OCI-M2 (cell line): Measurements from ENCODE around the gene DAZAP1.

Experiments used
- DNase-seq: peaks from one replicate; lab custom pipeline; 2025; ENCODE audit not compliant: unreplicated experiment; lab: John Stamatoyannopoulos, UW

Gene DAZAP1

DNA sequence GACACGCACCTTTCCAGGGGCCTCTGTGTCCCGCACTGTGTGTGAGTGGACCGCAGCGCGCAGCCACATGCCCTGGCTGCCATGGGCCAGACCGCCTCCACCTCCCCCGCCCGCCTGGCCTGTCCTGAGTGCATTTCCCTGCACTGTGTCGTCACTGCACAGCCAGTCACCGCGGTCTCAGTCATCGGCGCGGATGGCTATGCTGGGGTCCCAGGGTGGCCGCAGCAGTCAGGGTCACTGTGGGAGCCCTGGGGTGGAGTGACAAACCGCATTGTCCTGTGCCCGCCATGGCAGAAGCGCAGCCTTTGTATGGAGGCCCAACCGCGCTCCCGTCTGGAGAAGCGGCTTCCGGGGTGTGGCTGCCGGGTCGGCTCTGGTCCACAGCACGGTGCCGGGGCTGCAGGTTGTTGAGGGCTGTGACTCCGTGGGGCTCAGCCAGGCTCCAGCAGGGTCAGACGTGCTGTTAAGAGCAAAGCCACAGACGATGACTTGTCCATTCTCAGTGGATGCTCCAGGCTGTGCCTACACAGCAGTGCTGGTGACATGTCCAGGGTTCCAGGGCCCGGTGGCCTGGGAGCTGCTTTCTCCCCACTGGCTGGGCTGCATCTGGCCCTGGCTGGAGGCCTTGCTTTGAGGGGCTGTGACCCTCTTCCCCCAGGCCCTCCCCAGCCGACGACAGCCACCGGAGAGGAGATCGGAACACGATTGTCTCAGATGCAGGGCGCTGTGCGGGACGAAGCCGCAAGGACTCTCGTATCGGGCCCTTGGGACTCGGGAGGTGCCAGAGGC, 30.0 kb upstream of the DAZAP1 start:
- no peak for DNase-seq

DNA sequence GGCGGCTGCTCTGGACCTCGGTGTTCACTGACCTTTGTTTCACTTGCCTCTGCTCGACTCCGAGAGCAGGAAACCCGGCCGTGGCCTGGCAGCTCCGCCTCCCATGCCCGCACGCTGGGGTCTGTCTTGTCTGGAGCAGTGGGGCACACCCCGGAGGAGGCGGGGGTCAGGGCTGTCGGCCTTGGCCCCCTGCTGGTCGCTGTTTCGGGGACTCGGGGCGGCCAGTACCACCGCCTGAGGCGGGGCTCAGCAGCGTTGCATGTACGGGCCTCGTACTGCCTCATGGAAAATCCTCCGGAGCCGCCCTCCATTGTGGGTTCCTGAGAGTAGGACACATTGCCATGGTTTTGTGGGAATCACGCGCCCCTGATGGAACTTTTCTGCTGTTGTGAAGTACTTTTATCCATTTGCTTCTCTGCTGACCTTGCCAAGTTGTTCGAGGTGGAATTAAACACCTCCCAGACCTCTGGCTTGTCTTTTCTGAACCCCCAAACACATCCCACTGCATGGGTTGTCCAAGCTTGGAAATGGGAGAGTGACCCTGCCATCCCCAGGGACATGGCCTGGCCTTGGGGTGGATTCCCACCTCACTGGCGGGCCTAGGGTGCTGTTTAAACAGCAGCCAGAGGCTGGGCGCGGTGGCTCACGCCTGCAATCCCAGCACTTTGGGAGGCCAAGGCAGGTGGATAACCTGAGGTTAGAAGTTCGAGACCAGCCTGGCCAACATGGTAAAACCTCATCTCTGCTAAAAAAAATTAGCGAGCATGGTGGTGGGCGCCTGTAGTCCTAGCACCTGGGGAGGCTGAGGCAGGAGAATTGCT, 29.2 kb upstream of the DAZAP1 start:
- no peak for DNase-seq

DNA sequence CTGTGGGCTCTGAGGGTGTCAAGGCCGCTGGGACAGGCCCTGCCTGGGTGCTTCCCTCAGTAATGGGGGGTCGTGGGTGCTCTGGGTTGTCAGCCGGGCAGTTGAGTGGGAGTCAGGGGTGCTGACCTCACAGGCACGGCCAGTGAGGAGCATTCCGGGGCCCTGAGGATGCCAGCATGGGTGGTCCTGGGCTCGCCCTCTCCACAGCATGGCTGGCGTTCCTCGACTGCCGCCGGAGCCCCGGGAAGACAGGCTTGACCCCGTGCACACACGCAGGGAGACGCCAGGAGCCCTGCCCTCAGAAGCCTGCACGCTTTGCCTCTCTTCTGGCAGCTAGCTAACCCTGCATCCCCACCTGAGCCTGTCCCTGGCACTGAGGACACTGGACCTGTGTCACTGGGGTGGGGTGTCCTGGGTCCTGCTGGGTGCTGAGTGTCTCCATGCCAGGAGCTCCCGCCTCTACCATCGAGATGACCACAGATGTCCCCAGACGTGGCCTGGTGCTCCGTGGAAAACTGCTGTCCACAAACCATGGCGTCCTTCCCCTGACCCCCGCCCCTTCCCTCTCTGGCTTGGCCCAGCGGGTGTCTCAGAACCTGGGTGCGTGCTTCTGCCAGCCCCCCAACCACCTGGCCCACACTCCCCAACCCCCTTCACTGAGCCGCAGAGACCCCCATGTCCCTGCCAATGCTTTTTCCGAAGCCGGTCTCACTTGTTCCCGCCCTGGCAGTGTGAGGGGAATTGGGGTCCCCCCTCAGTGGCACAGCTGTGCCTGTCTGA, 28.1 kb upstream of the DAZAP1 start:
- no peak for DNase-seq

DNA sequence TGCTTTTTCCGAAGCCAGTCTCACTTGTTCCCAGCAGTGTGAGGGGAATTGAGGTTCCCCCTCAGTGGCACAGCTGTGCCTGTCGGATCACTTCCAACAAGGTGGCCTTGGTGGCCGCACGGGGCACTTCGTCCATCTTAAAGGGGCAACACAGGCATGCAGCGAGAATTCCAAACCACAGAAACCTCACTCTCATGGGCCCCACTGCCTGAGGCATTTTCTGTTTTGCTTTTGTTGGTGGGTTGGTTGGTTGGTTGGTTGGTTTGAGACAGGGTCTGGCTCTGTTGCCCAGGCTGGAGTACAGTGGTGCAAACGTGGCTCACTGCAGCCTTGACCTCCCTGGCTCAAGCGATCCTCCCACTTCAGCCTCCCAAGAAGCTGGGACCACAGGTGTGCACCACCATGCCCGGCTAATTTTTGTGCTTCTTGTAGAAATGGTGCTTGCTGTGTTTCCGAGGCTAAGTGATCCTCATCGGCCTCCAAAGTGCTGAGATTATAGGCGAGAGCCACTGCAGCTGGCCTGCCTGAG, 27.4 kb upstream of the DAZAP1 start:
- DNase-seq, result no peak

DNA sequence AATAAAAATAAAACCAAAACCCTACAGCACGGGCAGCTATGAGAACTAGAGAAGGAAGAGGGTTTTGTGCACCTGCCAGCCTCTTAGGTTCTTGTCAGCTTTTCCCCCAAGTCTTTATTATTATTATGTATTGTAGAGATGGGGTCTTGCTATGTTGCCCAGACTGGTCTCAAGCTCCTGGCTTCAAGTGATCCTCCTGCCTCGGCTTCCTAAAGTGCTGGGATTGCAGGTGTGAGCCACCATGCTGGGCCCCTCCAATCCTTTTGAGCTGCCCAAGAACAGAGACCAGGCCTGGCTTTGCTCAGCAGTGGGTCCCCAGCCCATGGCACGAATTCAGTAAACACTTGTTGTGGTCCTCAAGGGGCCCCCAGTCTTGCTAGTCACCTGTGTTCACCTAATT, 25.1 kb upstream of the DAZAP1 start:
- DNase-seq, result no peak

DNA sequence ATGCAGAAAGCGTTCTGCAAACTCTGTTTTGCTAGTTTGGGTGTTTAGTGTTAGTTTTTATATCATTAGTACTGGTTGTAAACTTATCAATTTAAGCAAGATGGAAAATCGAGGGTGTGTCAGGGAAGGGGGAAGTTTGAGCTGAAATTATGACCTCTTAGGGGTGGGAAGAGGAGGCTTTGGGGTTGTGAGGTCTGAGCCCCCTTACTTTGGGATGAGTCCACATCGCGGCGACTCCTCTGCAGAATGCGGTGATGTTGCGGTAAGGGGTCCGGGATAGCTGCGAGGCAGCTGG, 24.4 kb upstream of the DAZAP1 start:
- no peak for DNase-seq

DNA sequence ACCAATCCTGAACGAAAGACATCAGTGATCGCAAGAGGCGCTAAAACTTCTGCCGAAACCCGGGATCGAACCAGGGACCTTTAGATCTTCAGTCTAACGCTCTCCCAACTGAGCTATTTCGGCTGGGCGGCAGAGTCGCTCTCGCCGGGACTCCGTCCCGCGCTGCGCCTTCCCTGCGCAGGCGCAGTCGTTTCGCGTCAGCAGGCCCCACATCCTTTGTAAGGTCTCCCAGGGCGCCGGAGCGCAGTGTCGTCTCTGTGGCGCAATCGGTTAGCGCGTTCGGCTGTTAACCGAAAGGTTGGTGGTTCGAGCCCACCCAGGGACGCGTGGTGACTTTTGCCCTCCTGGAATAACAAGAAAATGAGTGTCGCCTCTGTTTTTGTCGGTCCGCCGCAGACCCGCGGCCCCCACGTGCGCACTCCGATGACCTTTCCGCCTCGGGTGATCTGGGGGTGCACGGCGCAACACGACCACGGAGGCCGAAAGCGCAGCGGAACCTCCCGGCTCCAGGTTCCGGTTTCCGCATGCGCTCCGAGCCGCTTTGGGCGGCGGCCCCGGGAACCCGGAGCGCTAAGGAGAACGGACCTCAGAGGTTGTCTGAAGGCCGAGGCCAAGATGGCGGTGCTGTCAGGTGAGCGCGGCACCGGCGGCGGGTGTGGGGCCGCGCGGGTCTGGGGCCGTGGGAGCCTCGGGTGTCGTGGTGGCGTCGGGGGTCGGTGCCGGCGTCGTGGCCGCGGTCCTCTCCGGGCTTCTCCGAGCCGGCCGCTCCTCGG, 23.9 kb upstream of the DAZAP1 start, which contains the start of gene NDUFS7:
Gene NDUFS7 (plus strand): TSS at position 596 of the 773 bp plus-strand sequence. CDS start 20 bp downstream, at position 616.
- DNase-seq, result peak; percentile 71

DNA sequence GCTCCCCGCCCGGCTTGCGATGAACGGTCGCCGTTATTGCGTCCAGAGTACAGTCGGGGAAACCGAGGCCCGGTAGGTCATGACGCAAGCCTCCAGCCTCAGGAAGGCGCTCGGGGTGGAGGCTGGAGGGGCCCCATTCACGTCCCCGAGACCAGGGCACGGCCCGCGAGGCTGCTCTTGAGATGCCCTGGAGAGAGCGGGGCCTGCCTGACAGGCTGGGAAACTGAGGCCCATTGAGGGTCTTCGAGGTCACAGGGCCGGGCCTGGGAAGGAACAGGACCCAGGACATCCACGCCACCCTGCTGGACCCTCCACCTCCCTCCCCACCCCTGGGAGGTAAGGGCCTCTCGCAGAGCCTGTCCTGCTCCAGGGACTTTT, 23.3 kb upstream of the DAZAP1 start:
- no peak for DNase-seq

DNA sequence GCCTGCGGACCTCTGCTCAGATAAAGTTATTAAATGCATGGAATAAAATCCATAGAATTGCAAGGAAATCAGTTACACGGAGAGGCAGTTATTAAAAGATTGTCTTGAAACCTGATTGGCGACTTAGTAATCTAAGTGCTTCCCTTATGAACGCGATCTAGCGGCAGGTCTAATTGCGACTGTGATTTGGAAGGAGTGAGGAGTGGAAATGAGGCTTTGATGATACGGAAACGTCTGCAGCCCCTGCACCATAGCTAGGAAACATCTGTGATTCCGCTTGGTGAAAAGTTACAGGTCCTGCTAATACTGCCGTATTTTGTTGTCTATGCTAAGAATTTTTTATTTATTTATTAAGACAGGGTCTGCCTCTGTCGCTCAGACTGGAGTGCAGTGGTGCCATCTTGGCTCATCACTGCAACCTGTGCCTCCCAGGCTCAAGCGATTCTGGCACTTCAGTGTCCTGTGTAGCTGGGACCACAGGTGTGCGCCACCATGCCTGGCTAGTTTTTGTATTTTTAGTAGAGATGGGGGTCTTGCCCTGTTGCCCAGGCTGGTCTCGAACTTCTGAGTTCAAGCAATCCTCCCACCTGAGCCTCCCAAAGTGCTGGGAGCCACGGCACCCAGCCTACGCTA, 22.8 kb upstream of the DAZAP1 start:
- DNase-seq, result no peak

DNA sequence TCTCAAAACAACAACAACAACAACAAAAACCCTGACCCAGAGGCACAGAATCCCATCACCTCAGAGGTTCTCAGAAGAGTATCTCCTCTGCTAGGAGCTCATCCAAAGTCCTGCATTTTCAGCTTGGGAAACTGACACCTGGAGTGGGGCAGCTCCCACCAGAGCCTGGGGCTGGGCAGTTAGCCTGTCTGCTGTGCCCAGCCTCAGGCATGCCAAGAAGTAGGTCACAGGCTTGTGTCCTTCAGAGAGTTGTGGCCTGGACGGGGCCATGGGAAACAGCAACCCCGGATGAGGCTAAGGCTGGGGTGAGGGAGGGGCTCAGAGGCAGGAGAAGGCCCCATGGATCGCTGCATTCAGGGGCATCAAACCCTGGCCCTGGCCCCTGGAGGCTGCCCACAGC, 21.6 kb upstream of the DAZAP1 start:
- DNase-seq, result no peak

DNA sequence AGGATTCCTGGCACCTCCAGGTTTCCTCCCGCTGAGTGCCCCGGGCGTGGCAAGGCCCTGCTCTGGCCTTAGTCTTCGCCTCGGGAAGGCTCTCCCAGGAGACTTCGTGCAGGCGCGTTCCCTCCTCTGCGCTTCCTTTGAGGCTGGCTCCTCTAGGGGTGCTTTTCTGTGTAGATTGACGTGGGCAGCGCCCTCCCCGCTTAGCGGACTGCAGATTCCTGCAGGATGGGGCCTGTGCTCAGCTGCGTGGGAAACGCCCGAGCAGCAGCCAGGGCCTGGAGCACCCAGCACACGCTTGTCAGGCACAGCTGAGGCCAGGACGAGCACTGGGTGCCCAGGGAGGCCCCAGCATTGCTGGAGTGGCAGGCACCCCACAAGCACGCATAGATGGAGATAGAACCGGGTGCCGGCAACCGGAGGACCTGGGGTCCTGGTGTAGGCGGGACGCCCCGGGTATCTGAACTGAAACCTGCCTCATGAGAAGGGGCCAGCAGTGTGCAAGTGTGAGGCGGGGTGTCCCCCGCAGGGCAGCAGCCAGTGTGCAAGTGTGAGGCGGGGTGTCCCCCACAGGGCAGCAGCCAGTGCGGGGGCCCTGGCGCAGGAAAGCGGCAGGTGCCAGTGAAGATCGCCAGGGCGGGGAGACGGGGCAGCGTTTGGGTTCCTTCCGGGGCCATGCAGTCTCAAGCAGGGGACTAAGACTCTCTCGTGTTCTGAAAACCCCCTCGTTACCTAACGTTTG, 20.3 kb upstream of the DAZAP1 start:
- DNase-seq, result no peak

DNA sequence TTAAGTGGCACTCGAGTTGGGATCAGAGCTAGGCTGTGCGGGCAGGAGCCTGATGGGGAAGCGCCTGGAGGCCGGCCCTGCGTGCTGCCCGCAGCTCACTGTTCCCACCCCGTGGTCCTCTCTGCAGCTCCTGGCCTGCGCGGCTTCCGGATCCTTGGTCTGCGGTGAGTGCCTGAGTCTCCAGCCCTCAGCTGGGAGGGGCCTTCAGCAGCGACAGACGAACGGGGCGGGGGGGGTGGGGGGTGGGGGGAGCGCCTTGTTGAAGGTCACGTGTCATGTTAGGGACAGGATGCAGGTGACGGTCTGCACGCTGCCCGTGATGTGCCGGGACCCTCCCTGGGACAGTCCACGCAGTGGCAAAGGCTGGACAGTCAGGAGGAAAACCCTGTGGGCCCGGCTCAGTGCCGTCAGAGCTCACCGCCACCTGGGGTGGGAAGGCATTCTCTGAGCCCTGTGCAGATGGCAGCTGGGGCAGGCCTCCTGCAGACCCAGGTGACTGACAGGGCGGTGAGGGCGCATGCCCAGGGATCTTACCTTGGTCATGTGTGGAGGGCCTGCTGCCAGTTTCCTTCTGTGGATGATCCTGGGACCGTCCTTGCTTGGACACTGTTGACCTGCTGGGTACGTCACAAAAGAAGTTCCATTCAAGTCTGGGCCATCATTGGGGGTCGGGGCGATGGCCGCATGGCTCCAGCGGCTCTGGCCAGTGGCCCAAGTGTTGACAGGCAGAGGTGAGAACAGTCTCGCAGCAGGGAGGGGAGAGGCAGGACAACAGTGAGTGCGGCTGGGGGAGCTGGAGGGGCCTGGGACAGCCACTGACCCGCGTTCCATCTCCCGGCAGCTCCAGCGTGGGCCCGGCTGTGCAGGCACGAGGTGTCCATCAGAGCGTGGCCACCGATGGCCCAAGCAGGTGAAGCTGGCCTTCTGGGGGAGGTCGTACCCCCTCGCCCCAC, 19.4 kb upstream of the DAZAP1 start:
- DNase-seq, result no peak

DNA sequence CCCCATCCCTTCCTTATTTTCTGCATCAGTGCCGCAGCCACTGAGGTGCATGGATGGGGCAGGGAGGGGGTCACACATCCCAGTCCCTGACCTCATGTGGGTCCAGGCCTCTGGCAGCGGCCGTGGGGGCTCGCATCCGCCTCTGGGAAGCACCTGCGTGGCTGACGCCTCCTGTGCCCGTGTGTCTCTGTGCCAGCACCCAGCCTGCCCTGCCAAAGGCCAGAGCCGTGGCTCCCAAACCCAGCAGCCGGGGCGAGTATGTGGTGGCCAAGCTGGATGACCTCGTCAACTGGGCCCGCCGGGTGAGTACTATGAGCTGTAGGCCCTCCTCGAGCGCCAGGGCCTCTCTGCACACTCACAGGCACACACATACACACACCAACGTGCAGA, 18.8 kb upstream of the DAZAP1 start:
- no peak for DNase-seq

DNA sequence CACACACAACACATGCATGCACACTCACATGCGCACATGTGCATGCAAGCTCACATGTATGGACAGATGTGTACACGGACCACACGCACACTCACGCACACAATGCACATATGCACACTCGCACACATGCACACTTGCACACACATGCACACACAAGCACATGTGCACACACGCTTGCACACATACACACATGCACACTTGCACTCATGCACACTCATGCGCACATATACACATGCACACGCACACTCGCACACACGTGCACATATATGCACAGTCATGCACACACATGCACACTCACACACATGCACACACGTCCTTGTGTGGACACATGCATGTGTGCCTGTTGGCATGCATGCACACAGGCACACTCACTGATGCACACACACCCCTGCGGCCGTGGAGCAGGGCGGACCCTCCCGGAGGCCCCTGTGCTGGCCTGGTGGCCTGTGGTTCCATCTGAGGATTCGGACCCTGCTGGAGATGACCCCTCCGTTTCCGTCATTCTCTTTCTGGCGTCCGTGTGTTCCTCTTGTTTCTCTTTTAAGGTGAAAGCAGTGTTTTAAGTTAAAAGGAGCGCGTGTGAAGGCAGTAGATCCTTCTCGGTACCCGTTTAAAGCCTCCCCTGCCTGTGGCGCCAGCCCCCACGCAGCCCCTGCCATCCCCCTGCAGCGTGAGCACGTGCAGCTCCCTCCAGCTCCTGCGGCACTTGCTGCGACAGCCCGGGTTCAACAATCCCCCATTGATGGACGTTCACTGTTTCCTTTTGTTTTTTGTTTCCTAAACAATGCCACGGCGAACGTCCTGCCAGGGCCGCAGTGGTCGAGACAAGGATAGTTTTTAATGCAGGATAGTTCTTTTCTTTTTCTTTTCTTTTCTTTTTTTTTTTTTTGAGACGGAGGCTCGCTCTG, 18.1 kb upstream of the DAZAP1 start:
- no peak for DNase-seq

DNA sequence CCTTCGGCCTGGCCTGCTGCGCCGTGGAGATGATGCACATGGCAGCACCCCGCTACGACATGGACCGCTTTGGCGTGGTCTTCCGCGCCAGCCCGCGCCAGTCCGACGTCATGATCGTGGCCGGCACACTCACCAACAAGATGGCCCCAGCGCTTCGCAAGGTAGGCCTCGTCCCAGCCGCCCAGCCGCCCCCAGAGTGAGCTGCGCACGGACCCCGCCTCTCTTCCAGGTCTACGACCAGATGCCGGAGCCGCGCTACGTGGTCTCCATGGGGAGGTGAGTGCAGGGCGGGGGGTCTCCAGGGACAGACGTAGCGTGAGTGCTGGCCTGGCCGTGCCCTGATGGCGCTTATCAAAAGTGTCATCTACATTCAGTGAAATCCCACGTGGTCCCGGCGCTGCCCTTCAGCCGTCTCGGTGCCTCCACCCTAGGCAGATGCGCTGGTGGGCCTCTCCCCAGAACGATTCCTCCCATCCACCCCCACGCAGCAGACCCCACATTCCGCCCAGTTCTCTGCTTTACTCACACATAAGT, 16.4 kb upstream of the DAZAP1 start:
- DNase-seq, result no peak

DNA sequence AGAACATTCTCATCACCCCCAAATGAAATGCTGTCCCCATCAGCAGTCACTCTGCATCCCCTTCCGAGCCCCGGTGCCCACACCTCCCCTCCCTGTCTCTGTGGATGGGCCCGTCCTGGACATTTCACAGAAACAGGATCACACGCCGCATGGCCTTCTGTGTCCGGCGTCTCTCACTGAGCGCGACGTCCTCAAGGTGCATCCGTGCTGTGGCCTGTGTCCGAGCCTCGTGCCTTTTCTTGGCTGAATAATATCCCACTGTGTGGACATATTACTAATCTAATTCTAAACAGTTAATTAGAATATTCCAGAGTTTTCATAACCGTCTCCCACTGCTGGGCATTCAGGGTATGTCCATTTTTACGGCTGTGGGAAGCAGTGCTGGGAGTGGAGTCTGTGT, 15.0 kb upstream of the DAZAP1 start:
- no peak for DNase-seq

DNA sequence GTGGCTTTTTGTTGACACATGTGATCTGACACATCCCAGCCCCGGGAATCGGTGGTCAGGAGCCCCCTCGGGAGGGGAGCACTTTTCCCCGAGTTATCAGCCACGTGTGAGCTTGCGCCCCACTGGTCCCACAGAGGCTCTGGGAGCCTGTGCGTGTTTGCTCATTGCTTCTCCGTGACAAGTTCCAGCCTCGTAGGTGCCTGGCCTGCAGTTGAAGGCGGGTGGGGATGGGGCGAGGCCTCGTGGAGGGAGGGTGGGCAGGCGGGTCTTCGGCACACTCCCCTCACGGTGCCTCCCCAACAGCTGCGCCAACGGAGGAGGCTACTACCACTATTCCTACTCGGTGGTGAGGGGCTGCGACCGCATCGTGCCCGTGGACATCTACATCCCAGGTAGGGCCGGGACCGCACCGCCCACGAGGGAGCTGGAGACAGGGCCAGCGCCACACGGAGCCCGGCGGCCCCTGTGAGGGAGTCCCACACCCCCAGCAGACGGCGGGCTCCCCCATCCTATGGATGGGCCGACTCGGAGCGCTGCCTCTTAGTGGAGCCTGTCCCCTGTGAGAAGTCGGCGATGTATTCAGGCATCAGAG, 14.4 kb upstream of the DAZAP1 start:
- no peak for DNase-seq
